Measurements from ENCODE around the gene RBM43.

The RBM43 gene

DNA sequence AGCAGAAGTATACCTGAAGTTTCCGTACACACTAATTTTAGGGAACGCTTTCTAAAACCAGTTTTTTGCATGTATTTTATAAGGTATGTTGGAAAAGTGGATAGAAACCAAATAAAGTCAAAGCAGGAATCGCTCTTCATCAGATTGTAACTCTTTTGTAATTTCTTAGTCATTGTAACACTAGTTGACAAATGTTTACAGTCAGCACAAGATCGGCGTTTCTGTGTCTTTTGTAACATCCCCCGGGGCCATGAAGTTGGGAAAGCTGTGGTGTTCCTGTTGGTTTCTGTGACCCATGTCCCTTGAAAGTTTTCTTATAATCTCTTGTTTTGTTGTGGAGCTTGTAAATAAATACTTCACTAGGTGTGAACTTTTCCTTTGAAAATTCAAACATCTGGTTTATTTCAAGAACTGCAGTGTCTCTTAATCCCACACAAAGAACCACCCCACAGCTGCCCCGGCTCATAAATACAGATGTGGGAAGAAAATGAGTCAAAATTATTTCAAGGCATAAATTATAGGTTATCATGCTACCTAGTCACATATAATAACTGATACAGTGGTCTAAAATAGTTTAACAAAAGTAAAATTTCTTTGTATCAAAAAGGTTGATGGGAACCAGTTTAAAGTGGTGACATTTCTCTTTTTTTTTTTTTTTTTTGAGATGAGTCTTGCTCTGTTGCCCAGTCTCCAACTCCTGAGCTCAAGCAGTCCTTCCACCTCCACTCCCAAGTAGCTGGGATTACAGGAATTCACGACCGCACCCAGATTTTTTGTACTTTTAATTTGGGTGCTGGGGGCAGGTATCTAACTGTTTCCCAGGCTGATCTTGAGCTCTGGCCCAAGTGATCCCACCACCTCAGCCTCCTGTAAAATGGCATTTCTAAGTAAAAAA is 28.6 kb upstream of the RBM43 start:
- TF ChIP-seq, protein P1, sequence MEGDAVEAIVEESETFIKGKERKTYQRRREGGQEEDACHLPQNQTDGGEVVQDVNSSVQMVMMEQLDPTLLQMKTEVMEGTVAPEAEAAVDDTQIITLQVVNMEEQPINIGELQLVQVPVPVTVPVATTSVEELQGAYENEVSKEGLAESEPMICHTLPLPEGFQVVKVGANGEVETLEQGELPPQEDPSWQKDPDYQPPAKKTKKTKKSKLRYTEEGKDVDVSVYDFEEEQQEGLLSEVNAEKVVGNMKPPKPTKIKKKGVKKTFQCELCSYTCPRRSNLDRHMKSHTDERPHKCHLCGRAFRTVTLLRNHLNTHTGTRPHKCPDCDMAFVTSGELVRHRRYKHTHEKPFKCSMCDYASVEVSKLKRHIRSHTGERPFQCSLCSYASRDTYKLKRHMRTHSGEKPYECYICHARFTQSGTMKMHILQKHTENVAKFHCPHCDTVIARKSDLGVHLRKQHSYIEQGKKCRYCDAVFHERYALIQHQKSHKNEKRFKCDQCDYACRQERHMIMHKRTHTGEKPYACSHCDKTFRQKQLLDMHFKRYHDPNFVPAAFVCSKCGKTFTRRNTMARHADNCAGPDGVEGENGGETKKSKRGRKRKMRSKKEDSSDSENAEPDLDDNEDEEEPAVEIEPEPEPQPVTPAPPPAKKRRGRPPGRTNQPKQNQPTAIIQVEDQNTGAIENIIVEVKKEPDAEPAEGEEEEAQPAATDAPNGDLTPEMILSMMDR (conservative IDR thresholded peaks at IDR 0.05; ENCODE audit: low read depth): no peak
- CTCF ChIA-PET: interaction anchor here (0.5 to 0.6 kb wide), 3 partner anchors 15 to 52 kb away, joined by 3 to 7 read pairs (median 4); no protein-coding TSS in a partner anchor
- POLR2A ChIA-PET (ENCODE audit: low non-redundant PET): interaction anchor here (0.7 kb wide), 2 partner anchors 13 to 768 kb away, joined by 3 to 4 read pairs; no protein-coding TSS in a partner anchor
- H3K27ac ChIP-seq: peak overlapping the region; percentile 87
- DNase-seq (ENCODE audit: low spot score): peak; percentile 54

DNA sequence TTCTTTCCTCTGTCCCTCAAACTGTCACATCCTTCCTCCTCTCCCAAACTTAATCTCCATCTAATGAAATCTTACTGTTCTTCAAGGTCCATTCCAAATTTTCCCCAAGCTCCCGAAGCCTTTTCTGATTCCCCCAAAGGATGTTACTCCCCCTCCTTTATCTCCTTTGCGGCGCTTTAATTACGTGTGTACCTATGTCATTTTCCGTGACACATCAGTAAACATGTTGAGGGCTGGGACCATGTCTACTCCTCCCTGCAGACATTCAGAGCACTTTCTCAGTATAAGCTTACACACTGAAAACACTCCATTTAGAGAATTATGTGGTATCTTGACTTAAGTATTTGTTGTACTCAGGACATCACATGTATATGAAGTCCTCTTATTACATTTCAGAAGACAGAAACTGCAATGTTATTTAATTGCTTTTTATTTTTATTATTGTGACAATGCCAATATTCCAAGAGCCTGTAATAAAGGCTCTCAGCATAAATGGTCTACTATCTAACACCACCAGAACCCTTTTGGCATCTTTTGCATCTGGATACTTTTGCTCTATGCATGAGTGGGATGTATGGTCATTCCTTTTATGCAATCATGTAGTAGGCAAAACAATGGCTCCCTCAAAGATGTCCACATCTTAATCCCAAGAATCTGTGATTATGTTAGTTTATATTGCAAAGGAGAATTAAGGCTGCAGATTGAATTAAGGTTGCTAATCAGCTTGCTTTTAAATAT is 26.0 kb upstream of the RBM43 start:
- TF ChIP-seq, protein P1 (conservative IDR thresholded peaks at IDR 0.05; ENCODE audit: low read depth): no peak
- no peak overlapping the region for H3K27ac ChIP-seq
- ChIA-PET CTCF (no interaction called here), POLR2A (ENCODE audit: low non-redundant PET) (interaction anchor here (0.6 kb wide), 1 partner anchor 134 kb away, joined by 3 read pairs; no protein-coding TSS in a partner anchor)
- no peak for DNase-seq (ENCODE audit: low spot score)

DNA sequence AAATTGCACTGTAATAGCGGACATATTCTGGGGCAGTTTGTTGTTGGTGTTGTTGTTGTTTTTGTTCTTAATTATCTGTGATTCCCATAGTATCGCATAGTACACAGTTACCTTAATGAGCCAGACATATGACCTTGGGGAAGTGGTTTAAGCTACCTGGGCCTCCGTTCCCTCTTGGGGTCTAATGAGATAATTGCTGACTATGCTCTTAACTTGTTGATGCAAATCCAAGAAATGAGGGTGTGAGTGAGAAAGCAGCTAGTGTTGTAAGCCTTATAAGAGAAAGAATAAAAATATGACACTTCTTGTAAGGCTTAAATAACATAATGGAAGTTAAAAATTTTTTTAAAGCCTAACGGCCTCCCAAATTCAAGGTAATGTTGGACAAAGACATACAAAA is 20.7 kb upstream of the RBM43 start:
- ChIA-PET CTCF (interaction anchor here (0.5 kb wide), 1 partner anchor 38 kb away, joined by 4 read pairs; no protein-coding TSS in a partner anchor), POLR2A (ENCODE audit: low non-redundant PET) (no interaction called here)
- TF ChIP-seq, protein P1 (conservative IDR thresholded peaks at IDR 0.05; ENCODE audit: low read depth): no peak
- no peak for DNase-seq (ENCODE audit: low spot score)
- H3K27ac ChIP-seq: no peak overlapping the region

DNA sequence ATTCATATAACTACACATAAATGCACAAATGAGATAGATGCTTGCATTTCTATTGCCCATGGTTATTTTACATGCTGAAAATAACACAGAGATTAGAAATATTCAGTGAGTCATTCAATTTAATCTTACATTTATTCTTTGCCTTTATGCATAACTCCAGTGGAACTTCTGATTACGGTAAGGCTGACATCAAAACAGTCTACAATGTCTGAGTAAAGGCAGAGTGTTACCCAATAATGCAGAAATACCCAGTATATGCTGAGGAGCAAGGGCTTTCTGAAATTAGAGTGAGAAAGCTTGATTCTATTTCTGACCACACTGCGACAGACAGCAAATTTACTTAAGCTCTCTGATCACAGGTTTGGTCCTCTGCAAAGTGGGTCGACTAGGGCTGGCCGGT is 18.6 kb upstream of the RBM43 start:
- no peak for DNase-seq (ENCODE audit: low spot score)
- ChIA-PET POLR2A (ENCODE audit: low non-redundant PET) (no interaction called here), CTCF (interaction anchor here (0.6 kb wide), 2 partner anchors 756 to 1412 kb away, joined by 4 read pairs; no protein-coding TSS in a partner anchor)
- TF ChIP-seq, protein P1 (conservative IDR thresholded peaks at IDR 0.05; ENCODE audit: low read depth): no peak
- H3K27ac ChIP-seq: no peak overlapping the region

DNA sequence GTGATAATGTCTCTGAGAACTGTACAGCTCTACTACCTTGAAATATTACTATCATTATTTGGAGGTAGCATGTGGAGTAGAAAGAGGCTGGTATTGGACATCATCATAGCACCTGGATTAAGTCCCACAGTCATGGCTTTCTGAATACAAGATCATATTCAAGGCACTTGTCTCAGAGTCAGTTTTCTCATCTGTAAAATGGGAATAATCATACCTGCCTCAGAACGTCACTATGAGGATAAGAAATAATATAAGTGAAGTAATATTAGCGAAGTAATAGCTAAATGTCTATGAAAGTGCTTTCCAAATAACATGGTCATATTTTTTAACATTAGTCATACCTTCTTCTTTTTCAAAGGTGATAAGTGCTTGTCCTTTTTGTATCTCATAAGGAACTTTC is 16.8 kb upstream of the RBM43 start:
- H3K27ac ChIP-seq: no peak overlapping the region
- no peak for DNase-seq (ENCODE audit: low spot score)
- TF ChIP-seq, protein P1 (conservative IDR thresholded peaks at IDR 0.05; ENCODE audit: low read depth): no peak
- ChIA-PET POLR2A (ENCODE audit: low non-redundant PET) (no interaction called here), CTCF (no interaction called here)

DNA sequence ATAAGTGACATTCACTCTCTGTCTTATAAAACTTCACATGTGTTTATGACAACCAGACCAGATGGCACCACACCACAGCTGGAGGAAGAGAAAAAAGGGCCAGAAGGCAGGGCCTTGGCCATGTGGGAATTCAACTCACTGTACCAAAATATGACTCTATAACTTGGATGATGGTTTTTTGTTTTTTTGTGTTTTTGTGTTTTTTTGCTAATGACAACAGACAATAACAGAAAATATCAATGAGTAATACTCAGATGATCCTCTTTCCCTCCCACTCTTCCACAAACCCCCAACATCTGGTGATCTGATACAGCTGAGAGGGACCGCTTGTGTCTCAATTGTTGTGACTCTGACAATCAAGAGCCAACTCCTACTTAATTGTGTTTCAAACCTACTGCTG is 15.4 kb upstream of the RBM43 start:
- POLR2A ChIA-PET (ENCODE audit: low non-redundant PET): interaction anchor here (0.6 kb wide), 1 partner anchor 13 kb away, joined by 3 read pairs; no protein-coding TSS in a partner anchor
- CTCF ChIA-PET: no interaction called here
- no peak for DNase-seq (ENCODE audit: low spot score)
- TF ChIP-seq, protein P1 (conservative IDR thresholded peaks at IDR 0.05; ENCODE audit: low read depth): no peak
- H3K27ac ChIP-seq: no peak overlapping the region

Data from RWPE1 (cell line).